Tibial artery (tissue), 4 donors: ENCODE measurements around the gene MYCBP.
A peak's percentile ranks its signal among the peaks of the same experiment; 100 is the strongest.

Experiments
- DNase-seq, 2 donors: peaks; one replicate each; pipeline ENCODE4 v3.0.0-alpha.2; 2019
- H3K27ac ChIP-seq, 2 donors: fragments of 200-600 bp; sonication (generic) in 1 of 2; 1 replicate in 1 of 2; 2 replicates in 1 of 2; pipeline ENCODE4 v1.5.1; 2018 to 2019; ENCODE audit warnings: mild to moderate bottlenecking in 1 of 2
- H3K27me3 ChIP-seq, 2 donors: fragments of 200-600 bp; sonication (generic) in 1 of 2; one replicate each; pipeline versions ENCODE4 v1.5.1 to v1.6.0; 2016 to 2019
- H3K36me3 ChIP-seq, 3 donors: fragments of 200-600 bp; sonication (generic) in 2 of 3; one replicate each; pipeline ENCODE4 v1.5.1; 2016 to 2019; ENCODE audit warnings: mild to moderate bottlenecking in 2 of 3
- H3K4me1 ChIP-seq, 4 donors: fragments of 200-600 bp; sonication (generic) in 2 of 4; 1 replicate in 3 of 4; 2 replicates in 1 of 4; pipeline ENCODE4 v1.5.1; 2016 to 2019
- H3K4me3 ChIP-seq, 2 donors: fragments of 200-600 bp; sonication (generic) in 1 of 2; 1 replicate in 1 of 2; 2 replicates in 1 of 2; pipeline ENCODE4 v1.5.1; 2018 to 2019; ENCODE audit warnings: mild to moderate bottlenecking in 2 of 2
- H3K9me3 ChIP-seq, 3 donors: fragments of 200-600 bp; sonication (generic) in 1 of 3; one replicate each; pipeline ENCODE4 v1.5.1; 2016 to 2019
- CTCF ChIP-seq, 2 experiments: fragments of 200-600 bp in 1 of 2; fragments of 450-650 bp in 1 of 2; IDR thresholded peaks; one replicate each; pipeline ENCODE4 v1.5.1; 2017 to 2019; ENCODE audit warnings: antibody characterized with exemption in 2 of 2, mild to moderate bottlenecking in 1 of 2, moderate library complexity in 1 of 2
- intact Hi-C: fragments of 100-400 bp; cut with DNase I; formaldehyde crosslinking; loops from one replicate; pipeline ENCODE4 v1.15.0; 2023; ENCODE audit warnings: low total_unique reads

The MYCBP gene

GRCh38 chr1:38834937-38835827 is 38.0 kb downstream of the MYCBP start:
- H3K27me3 ChIP-seq, result peaks cover 0 to 6% of the 10 kb centered on the region in 2 donors
- no peak overlapping the region for H3K4me3 ChIP-seq
- peaks cover 21 to 30% (median 29%) of the 10 kb centered on the region in 3 donors for H3K36me3 ChIP-seq
- no peaks in the 10 kb centered on the region for H3K4me1 ChIP-seq
- intact Hi-C loops, result no loop called here
- no peaks in the 10 kb centered on the region for H3K9me3 ChIP-seq
- no peak for DNase-seq
- TF ChIP-seq CTCF (IDR thresholded peaks at IDR 0.05), result peak; percentile 68 to 74
- H3K27ac ChIP-seq, result no peak overlapping the region

GRCh38 chr1:38834221-38834782 is 38.8 kb downstream of the MYCBP start:
- no peak overlapping the region for H3K27ac ChIP-seq
- H3K9me3 ChIP-seq, result no peaks in the 10 kb centered on the region
- intact Hi-C loops, result no loop called here
- no peak overlapping the region for H3K4me3 ChIP-seq
- H3K4me1 ChIP-seq, result no peaks in the 10 kb centered on the region
- DNase-seq, result no peak
- peaks cover 0 to 6% of the 10 kb centered on the region in 2 donors for H3K27me3 ChIP-seq
- peaks cover 17 to 24% (median 23%) of the 10 kb centered on the region in 3 donors for H3K36me3 ChIP-seq
- no peak for TF ChIP-seq CTCF (IDR thresholded peaks at IDR 0.05)

- Histone ChIP-seq H3K4me3 (no peak overlapping the region), H3K9me3 (no peaks in the 10 kb centered on the region), H3K27ac (no peak overlapping the region), H3K27me3 (peaks cover 0 to 10% of the 10 kb centered on the region in 2 donors), H3K4me1 (no peaks in the 10 kb centered on the region), H3K36me3 (peaks cover 5 to 12% (median 12%) of the 10 kb centered on the region in 3 donors)
- no peak for TF ChIP-seq CTCF (IDR thresholded peaks at IDR 0.05)
- no peak for DNase-seq
- intact Hi-C loops, result no loop called here
These were observed 40.0 kb downstream of the MYCBP start for GRCh38 chr1:38833146-38833545.

GRCh38 chr1:38832370-38832734 is 40.8 kb downstream of the MYCBP start:
- no peaks in the 10 kb centered on the region for H3K4me1 ChIP-seq
- no peaks in the 10 kb centered on the region for H3K9me3 ChIP-seq
- H3K4me3 ChIP-seq, result no peak overlapping the region
- no peak for DNase-seq
- peaks cover 0 to 6% (median 4%) of the 10 kb centered on the region in 3 donors for H3K36me3 ChIP-seq
- H3K27ac ChIP-seq, result no peak overlapping the region
- intact Hi-C loops, result no loop called here
- peaks cover 0 to 16% of the 10 kb centered on the region in 2 donors for H3K27me3 ChIP-seq
- TF ChIP-seq CTCF (IDR thresholded peaks at IDR 0.05), result no peak

- no peaks in the 10 kb centered on the region for H3K9me3 ChIP-seq
- no peaks in the 10 kb centered on the region for H3K4me1 ChIP-seq
- peaks cover 0 to 16% of the 10 kb centered on the region in 2 donors for H3K27me3 ChIP-seq
- intact Hi-C loops, result no loop called here
- H3K36me3 ChIP-seq, result peaks cover 0 to under 1% (median 0%) of the 10 kb centered on the region in 3 donors
- no peak for DNase-seq
- H3K4me3 ChIP-seq, result no peak overlapping the region
- no peak for TF ChIP-seq CTCF (IDR thresholded peaks at IDR 0.05)
- no peak overlapping the region for H3K27ac ChIP-seq
These were observed 41.3 kb downstream of the MYCBP start for GRCh38 chr1:38831731-38832369.
